Endothelial cell of umbilical vein (primary cell): ENCODE measurements around the gene AAMDC. TPM values are rescaled to one million over a fixed set of nuclear protein-coding genes. Genes with fewer than 3 reads are reported as not detected.

Experiments used
- BruUV-seq: library from RNA; stranded (reverse); fragments of 400-500 nt; replicated peaks from 2 replicates; lab custom pipeline; 2021; lab: Mats Ljungman, UMichigan
- CTCF ChIA-PET: fragments of 300-600, 350-600 bp; sonication (Branson Sonifier 250); formaldehyde crosslinking; loops from one replicate; lab custom pipeline; 2021; ENCODE audit warnings: antibody characterized with exemption, inconsistent platforms; lab: Charles Lee
- POLR2A ChIA-PET: fragments of 300-600, 350-600 bp; sonication (Branson Sonifier 250); formaldehyde crosslinking; loops from one replicate; lab custom pipeline; 2021; ENCODE audit warnings: antibody characterized with exemption, inconsistent platforms; lab: Charles Lee
- DNase-seq: peaks from one replicate; pipeline ENCODE4 v3.0.0-alpha.2; 2011; ENCODE audit warnings: low read depth, low spot score
- FAIRE-seq: peaks from 2 replicates; lab custom pipeline; 2011; peaks lifted over from hg19 to GRCh38; lab: Jason Lieb, UNC
- H2AFZ ChIP-seq: 2 replicates; pipeline ENCODE4 v1.6.0; 2012; ENCODE audit warnings: low read depth, low read length, control low read depth, inconsistent platforms
- H3K27ac ChIP-seq: 2 replicates; pipeline ENCODE4 v1.5.1; 2011; ENCODE audit warnings: low read depth, mild to moderate bottlenecking, control low read depth, low read length, moderate library complexity; ENCODE audit not compliant: insufficient read depth
- H3K27me3 ChIP-seq, 2 experiments: 2 replicates each; pipeline versions ENCODE4 v1.6.0 to v1.6.1; 2011; ENCODE audit warnings: low read length in 2 of 2, mixed read lengths in 1 of 2; ENCODE audit not compliant: control insufficient read depth in 2 of 2, insufficient read depth in 2 of 2
- H3K36me3 ChIP-seq, 2 experiments: 2 replicates in 1 of 2; 3 replicates in 1 of 2; pipeline ENCODE4 v1.5.1; 2011; ENCODE audit warnings: low read length in 2 of 2, mild to moderate bottlenecking in 1 of 2, moderate library complexity in 1 of 2; ENCODE audit not compliant: control insufficient read depth in 2 of 2, insufficient read depth in 2 of 2; ENCODE audit errors: extremely low read depth in 1 of 2
- H3K4me1 ChIP-seq: 3 replicates; pipeline ENCODE4 v1.5.1; 2011; ENCODE audit warnings: mild to moderate bottlenecking, low read length; ENCODE audit not compliant: control insufficient read depth, insufficient read depth; ENCODE audit errors: extremely low read depth
- H3K4me2 ChIP-seq: 2 replicates; pipeline ENCODE4 v1.6.1; 2011; ENCODE audit warnings: low read length, control low read depth, mixed read lengths; ENCODE audit not compliant: insufficient read depth
- H3K4me3 ChIP-seq, 3 experiments: fragments of 200-600 bp in 1 of 3; sonication (generic), shearing (Covaris generic) in 1 of 3; replicated peaks in 1 of 3; 2 replicates each; pipeline ENCODE4 v1.5.1; 2011 to 2016; ENCODE audit warnings: control low read depth in 3 of 3, low read length in 3 of 3, mild to moderate bottlenecking in 2 of 3, inconsistent platforms in 1 of 3, low read depth in 1 of 3, moderate library complexity in 1 of 3; ENCODE audit not compliant: insufficient read depth in 1 of 3
- H3K79me2 ChIP-seq: 2 replicates; pipeline ENCODE4 v1.6.0; 2012; ENCODE audit warnings: low read length, inconsistent platforms; ENCODE audit not compliant: control insufficient read depth, insufficient read depth
- H3K9ac ChIP-seq: replicated peaks from 2 replicates; pipeline ENCODE3; 2011; ENCODE audit warnings: low read length, control low read depth; ENCODE audit not compliant: insufficient read depth; ENCODE audit errors: extremely low read depth
- H3K9me1 ChIP-seq: replicated peaks from 3 replicates; pipeline ENCODE4 v1.6.0; 2011; ENCODE audit warnings: mild to moderate bottlenecking, low read length; ENCODE audit not compliant: control insufficient read depth, insufficient read depth; ENCODE audit errors: extremely low read depth
- H3K9me3 ChIP-seq: replicated peaks from 2 replicates; pipeline ENCODE4 v1.5.1; 2012; ENCODE audit warnings: low read length, inconsistent platforms; ENCODE audit not compliant: control insufficient read depth, insufficient read depth
- H4K20me1 ChIP-seq: replicated peaks from 2 replicates; pipeline ENCODE3; 2011; ENCODE audit warnings: mild to moderate bottlenecking, low read length; ENCODE audit not compliant: control insufficient read depth, insufficient read depth; ENCODE audit errors: extremely low read depth
- CTCF ChIP-seq, 2 donors: IDR thresholded peaks; 1 replicate in 1 of 2; 2 replicates in 1 of 2; pipeline ENCODE4 v1.5.1; 2011; ENCODE audit warnings: low read length in 2 of 2, mild to moderate bottlenecking in 2 of 2, moderate library complexity in 2 of 2, control low read depth in 1 of 2, inconsistent platforms in 1 of 2, low read depth in 1 of 2; ENCODE audit not compliant: insufficient read depth in 1 of 2; ENCODE audit errors: extremely low read depth in 1 of 2
- EZH2 ChIP-seq: IDR thresholded peaks from 2 replicates; pipeline ENCODE4 v1.6.1; 2012; ENCODE audit warnings: borderline replicate concordance, low read depth, mild to moderate bottlenecking, moderate library complexity, low read length, inconsistent platforms; ENCODE audit not compliant: severe bottlenecking
- FOS ChIP-seq: IDR thresholded peaks from 2 replicates; pipeline ENCODE4 v1.6.1; 2011; ENCODE audit warnings: mild to moderate bottlenecking, low read length, moderate library complexity, borderline replicate concordance; ENCODE audit not compliant: insufficient read depth
- GATA2 ChIP-seq: IDR thresholded peaks from 2 replicates; pipeline ENCODE4 v1.7.0; 2011; ENCODE audit warnings: low read depth, mild to moderate bottlenecking, moderate library complexity, mixed read lengths, low read length; ENCODE audit not compliant: insufficient read length, insufficient read depth
- JUN ChIP-seq: IDR thresholded peaks from 2 replicates; pipeline ENCODE4 v1.6.1; 2011; ENCODE audit warnings: borderline replicate concordance, low read depth; ENCODE audit not compliant: insufficient read length, insufficient read depth
- MAX ChIP-seq: IDR thresholded peaks from 2 replicates; pipeline ENCODE4 v1.6.1; 2011; ENCODE audit not compliant: insufficient read depth, insufficient read length
- MYC ChIP-seq: IDR thresholded peaks from one replicate; pipeline ENCODE4 v1.6.1; 2011; ENCODE audit warnings: mild to moderate bottlenecking, low read depth, low read length
- POLR2A ChIP-seq: IDR thresholded peaks from 2 replicates; pipeline ENCODE4 v1.6.1; 2012; ENCODE audit warnings: low read depth, mild to moderate bottlenecking, control low read depth, low read length
- POLR2AphosphoS5 ChIP-seq: IDR thresholded peaks from 2 replicates; pipeline ENCODE4 v1.6.1; 2012; ENCODE audit warnings: low read depth, mild to moderate bottlenecking, control low read depth, low read length, moderate library complexity; ENCODE audit not compliant: insufficient read depth
- dilution Hi-C: fragments of 300-500 bp; cut with MboI; formaldehyde crosslinking; loops from one replicate; pipeline ENCODE4 v1.15.0; 2019; ENCODE audit warnings: low sequenced_read_pairs; ENCODE audit not compliant: extremely low pct_ligation_motif_present
- intact Hi-C: fragments of 100-400 bp; cut with micrococcal nuclease; formaldehyde crosslinking; loops from one replicate; pipeline ENCODE4 v1.10.0; 2022
- polyA plus RNA-seq, 4 experiments: library from polyadenylated mRNA; depleted of rRNA in 3 of 4; stranded (reverse) in 3 of 4; unstranded in 1 of 4; fragments of >200 nt; gene quantifications; 2 replicates each; pipeline versions ENCODE4 v1.2.1 to v1.2.3, GENCODE V29; 2011 to 2012; ENCODE audit warnings: missing spikeins in 1 of 4
- total RNA-seq: library from RNA; stranded (reverse); gene quantifications from 2 replicates; pipeline ENCODE4 v1.2.3, GENCODE V29; 2021

AAMDC gene
- total and polyA plus RNA-seq, 2 donors (not counting 3 experiments of a cell fraction or from before 2014, with no cell fraction given): 48.1 to 51.0 TPM

DNA sequence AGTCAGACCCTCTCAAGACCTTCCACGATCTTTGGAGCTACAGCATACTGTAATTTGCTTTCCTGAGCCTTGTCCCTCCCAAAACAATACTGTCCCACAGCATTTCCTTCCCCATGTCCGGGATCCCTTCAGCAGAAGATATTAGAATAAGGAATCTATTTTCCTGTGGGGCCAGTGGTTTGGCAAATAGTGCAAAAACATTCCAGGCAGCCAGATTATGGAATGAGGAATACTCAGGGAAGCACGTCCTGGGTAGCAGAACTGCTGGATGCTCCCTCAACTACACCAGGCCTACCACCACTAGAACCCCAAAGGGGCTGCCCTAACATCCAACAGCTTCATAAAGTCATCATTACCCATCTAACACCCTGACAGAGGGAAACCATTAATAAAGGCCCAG, 61.5 kb downstream of the AAMDC start:
- FAIRE-seq (no peak), DNase-seq (no peak)
- no peak overlapping the region for H3K4me2 ChIP-seq
- no TSS peak for BruUV-seq
- no peak for TF ChIP-seq POLR2A
- no peak for TF ChIP-seq MAX
- CTCF ChIA-PET: no interaction called here
- H3K9me3 ChIP-seq: no peaks in the 10 kb centered on the region
- no peak overlapping the region for H2AFZ ChIP-seq
- H4K20me1 ChIP-seq: no peaks in the 10 kb centered on the region
- no peaks in the 10 kb centered on the region for H3K9me1 ChIP-seq
- no peaks in the 10 kb centered on the region for H3K4me1 ChIP-seq
- H3K27me3 ChIP-seq: no peaks in the 10 kb centered on the region
- dilution Hi-C loops: no loop called here
- no peak overlapping the region for H3K9ac ChIP-seq
- no peak overlapping the region for H3K27ac ChIP-seq
- intact Hi-C loops: no loop called here
- POLR2A ChIA-PET: no interaction called here
- peaks cover 12 to 15% of the 10 kb centered on the region in 2 experiments for H3K36me3 ChIP-seq
- no peak overlapping the region for H3K4me3 ChIP-seq
- H3K79me2 ChIP-seq: no peaks in the 10 kb centered on the region

DNA sequence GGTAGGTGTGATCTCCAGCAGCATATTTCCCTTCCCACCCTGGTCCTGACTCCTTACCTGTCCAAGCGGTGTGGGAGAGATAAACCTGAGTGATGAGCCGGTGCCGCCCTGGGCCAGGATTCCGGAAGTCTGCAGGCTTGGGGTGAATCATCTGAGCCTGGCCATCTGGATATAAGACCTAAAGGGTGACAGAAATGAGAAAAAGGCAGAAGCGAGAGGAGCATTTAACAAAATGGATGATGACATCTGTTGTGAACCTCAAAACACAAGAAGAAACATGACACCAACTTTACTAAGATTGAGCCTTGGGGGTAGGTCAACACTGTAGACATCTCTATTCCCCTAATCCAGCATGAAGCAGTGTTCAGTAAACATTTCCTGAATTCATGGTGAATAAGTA, 62.8 kb downstream of the AAMDC start:
- TF ChIP-seq FOS (no peak), MYC (no peak), EZH2 (no peak), POLR2A (no peak), CTCF (IDR thresholded peaks at IDR 0.05; ENCODE audit: extremely low read depth in 1 of 2, insufficient read depth in 1 of 2, low read depth in 1 of 2, low read length in 2 of 2) (no peak), POLR2AphosphoS5 (no peak), GATA2 (no peak), JUN (no peak)
- POLR2A ChIA-PET: no interaction called here

More for the DNA sequence above, 62.8 kb downstream of the AAMDC start:
- Histone ChIP-seq H3K4me2 (no peak overlapping the region), H3K4me1 (no peaks in the 10 kb centered on the region), H3K9me1 (no peaks in the 10 kb centered on the region), H3K79me2 (no peaks in the 10 kb centered on the region), H3K36me3 (peaks cover 12 to 15% of the 10 kb centered on the region in 2 experiments), H4K20me1 (no peaks in the 10 kb centered on the region), H3K27ac (no peak overlapping the region), H3K9me3 (no peaks in the 10 kb centered on the region), H3K4me3 (no peak overlapping the region), H2AFZ (no peak overlapping the region), H3K27me3 (no peaks in the 10 kb centered on the region), H3K9ac (no peak overlapping the region)
- DNase-seq (no peak), FAIRE-seq (no peak)
- dilution Hi-C loops: no loop called here
- intact Hi-C loops: no loop called here
- CTCF ChIA-PET: no interaction called here
- BruUV-seq: no TSS peak
